Endothelial cell of umbilical vein (primary cell): ENCODE measurements around the gene ILKAP. TPM values are rescaled to one million over a fixed set of nuclear protein-coding genes. Genes with fewer than 3 reads are reported as not detected.

Experiments
- BruUV-seq: library from RNA; stranded (reverse); fragments of 400-500 nt; replicated peaks from 2 replicates; lab custom pipeline; 2021; lab: Mats Ljungman, UMichigan
- CTCF ChIA-PET: fragments of 300-600, 350-600 bp; sonication (Branson Sonifier 250); formaldehyde crosslinking; loops from one replicate; lab custom pipeline; 2021; ENCODE audit warnings: antibody characterized with exemption, inconsistent platforms; lab: Charles Lee
- POLR2A ChIA-PET: fragments of 300-600, 350-600 bp; sonication (Branson Sonifier 250); formaldehyde crosslinking; loops from one replicate; lab custom pipeline; 2021; ENCODE audit warnings: antibody characterized with exemption, inconsistent platforms; lab: Charles Lee
- DNase-seq: peaks from one replicate; pipeline ENCODE4 v3.0.0-alpha.2; 2011; ENCODE audit warnings: low read depth, low spot score
- FAIRE-seq: peaks from 2 replicates; lab custom pipeline; 2011; peaks lifted over from hg19 to GRCh38; lab: Jason Lieb, UNC
- H2AFZ ChIP-seq: 2 replicates; pipeline ENCODE4 v1.6.0; 2012; ENCODE audit warnings: low read depth, low read length, control low read depth, inconsistent platforms
- H3K27ac ChIP-seq: 2 replicates; pipeline ENCODE4 v1.5.1; 2011; ENCODE audit warnings: low read depth, mild to moderate bottlenecking, control low read depth, low read length, moderate library complexity; ENCODE audit not compliant: insufficient read depth
- H3K27me3 ChIP-seq, 2 experiments: 2 replicates each; pipeline versions ENCODE4 v1.6.0 to v1.6.1; 2011; ENCODE audit warnings: low read length in 2 of 2, mixed read lengths in 1 of 2; ENCODE audit not compliant: control insufficient read depth in 2 of 2, insufficient read depth in 2 of 2
- H3K36me3 ChIP-seq, 2 experiments: 2 replicates in 1 of 2; 3 replicates in 1 of 2; pipeline ENCODE4 v1.5.1; 2011; ENCODE audit warnings: low read length in 2 of 2, mild to moderate bottlenecking in 1 of 2, moderate library complexity in 1 of 2; ENCODE audit not compliant: control insufficient read depth in 2 of 2, insufficient read depth in 2 of 2; ENCODE audit errors: extremely low read depth in 1 of 2
- H3K4me1 ChIP-seq: 3 replicates; pipeline ENCODE4 v1.5.1; 2011; ENCODE audit warnings: mild to moderate bottlenecking, low read length; ENCODE audit not compliant: control insufficient read depth, insufficient read depth; ENCODE audit errors: extremely low read depth
- H3K4me2 ChIP-seq: 2 replicates; pipeline ENCODE4 v1.6.1; 2011; ENCODE audit warnings: low read length, control low read depth, mixed read lengths; ENCODE audit not compliant: insufficient read depth
- H3K4me3 ChIP-seq, 3 experiments: fragments of 200-600 bp in 1 of 3; sonication (generic), shearing (Covaris generic) in 1 of 3; replicated peaks in 1 of 3; 2 replicates each; pipeline ENCODE4 v1.5.1; 2011 to 2016; ENCODE audit warnings: control low read depth in 3 of 3, low read length in 3 of 3, mild to moderate bottlenecking in 2 of 3, inconsistent platforms in 1 of 3, low read depth in 1 of 3, moderate library complexity in 1 of 3; ENCODE audit not compliant: insufficient read depth in 1 of 3
- H3K79me2 ChIP-seq: 2 replicates; pipeline ENCODE4 v1.6.0; 2012; ENCODE audit warnings: low read length, inconsistent platforms; ENCODE audit not compliant: control insufficient read depth, insufficient read depth
- H3K9ac ChIP-seq: replicated peaks from 2 replicates; pipeline ENCODE3; 2011; ENCODE audit warnings: low read length, control low read depth; ENCODE audit not compliant: insufficient read depth; ENCODE audit errors: extremely low read depth
- H3K9me1 ChIP-seq: replicated peaks from 3 replicates; pipeline ENCODE4 v1.6.0; 2011; ENCODE audit warnings: mild to moderate bottlenecking, low read length; ENCODE audit not compliant: control insufficient read depth, insufficient read depth; ENCODE audit errors: extremely low read depth
- H3K9me3 ChIP-seq: replicated peaks from 2 replicates; pipeline ENCODE4 v1.5.1; 2012; ENCODE audit warnings: low read length, inconsistent platforms; ENCODE audit not compliant: control insufficient read depth, insufficient read depth
- H4K20me1 ChIP-seq: replicated peaks from 2 replicates; pipeline ENCODE3; 2011; ENCODE audit warnings: mild to moderate bottlenecking, low read length; ENCODE audit not compliant: control insufficient read depth, insufficient read depth; ENCODE audit errors: extremely low read depth
- CTCF ChIP-seq, 2 donors: IDR thresholded peaks; 1 replicate in 1 of 2; 2 replicates in 1 of 2; pipeline ENCODE4 v1.5.1; 2011; ENCODE audit warnings: low read length in 2 of 2, mild to moderate bottlenecking in 2 of 2, moderate library complexity in 2 of 2, control low read depth in 1 of 2, inconsistent platforms in 1 of 2, low read depth in 1 of 2; ENCODE audit not compliant: insufficient read depth in 1 of 2; ENCODE audit errors: extremely low read depth in 1 of 2
- EZH2 ChIP-seq: IDR thresholded peaks from 2 replicates; pipeline ENCODE4 v1.6.1; 2012; ENCODE audit warnings: borderline replicate concordance, low read depth, mild to moderate bottlenecking, moderate library complexity, low read length, inconsistent platforms; ENCODE audit not compliant: severe bottlenecking
- FOS ChIP-seq: IDR thresholded peaks from 2 replicates; pipeline ENCODE4 v1.6.1; 2011; ENCODE audit warnings: mild to moderate bottlenecking, low read length, moderate library complexity, borderline replicate concordance; ENCODE audit not compliant: insufficient read depth
- GATA2 ChIP-seq: IDR thresholded peaks from 2 replicates; pipeline ENCODE4 v1.7.0; 2011; ENCODE audit warnings: low read depth, mild to moderate bottlenecking, moderate library complexity, mixed read lengths, low read length; ENCODE audit not compliant: insufficient read length, insufficient read depth
- JUN ChIP-seq: IDR thresholded peaks from 2 replicates; pipeline ENCODE4 v1.6.1; 2011; ENCODE audit warnings: borderline replicate concordance, low read depth; ENCODE audit not compliant: insufficient read length, insufficient read depth
- MAX ChIP-seq: IDR thresholded peaks from 2 replicates; pipeline ENCODE4 v1.6.1; 2011; ENCODE audit not compliant: insufficient read depth, insufficient read length
- MYC ChIP-seq: IDR thresholded peaks from one replicate; pipeline ENCODE4 v1.6.1; 2011; ENCODE audit warnings: mild to moderate bottlenecking, low read depth, low read length
- POLR2A ChIP-seq: IDR thresholded peaks from 2 replicates; pipeline ENCODE4 v1.6.1; 2012; ENCODE audit warnings: low read depth, mild to moderate bottlenecking, control low read depth, low read length
- POLR2AphosphoS5 ChIP-seq: IDR thresholded peaks from 2 replicates; pipeline ENCODE4 v1.6.1; 2012; ENCODE audit warnings: low read depth, mild to moderate bottlenecking, control low read depth, low read length, moderate library complexity; ENCODE audit not compliant: insufficient read depth
- dilution Hi-C: fragments of 300-500 bp; cut with MboI; formaldehyde crosslinking; loops from one replicate; pipeline ENCODE4 v1.15.0; 2019; ENCODE audit warnings: low sequenced_read_pairs; ENCODE audit not compliant: extremely low pct_ligation_motif_present
- intact Hi-C: fragments of 100-400 bp; cut with micrococcal nuclease; formaldehyde crosslinking; loops from one replicate; pipeline ENCODE4 v1.10.0; 2022
- polyA plus RNA-seq, 4 experiments: library from polyadenylated mRNA; depleted of rRNA in 3 of 4; stranded (reverse) in 3 of 4; unstranded in 1 of 4; fragments of >200 nt; gene quantifications; 2 replicates each; pipeline versions ENCODE4 v1.2.1 to v1.2.3, GENCODE V29; 2011 to 2012; ENCODE audit warnings: missing spikeins in 1 of 4
- total RNA-seq: library from RNA; stranded (reverse); gene quantifications from 2 replicates; pipeline ENCODE4 v1.2.3, GENCODE V29; 2021

The ILKAP gene
- total and polyA plus RNA-seq, 2 donors (not counting 3 experiments of a cell fraction or from before 2014, with no cell fraction given): 49.2 to 49.8 TPM

- no peaks in the 10 kb centered on the region for H3K79me2 ChIP-seq
- no peak overlapping the region for H3K9ac ChIP-seq
- FAIRE-seq (no peak), DNase-seq (no peak)
- H3K4me2 ChIP-seq: no peak overlapping the region
- TF ChIP-seq EZH2 (no peak), GATA2 (no peak), JUN (no peak), POLR2AphosphoS5 (no peak), MYC (no peak), FOS (no peak), MAX (no peak), POLR2A (no peak), CTCF (IDR thresholded peaks at IDR 0.05; ENCODE audit: extremely low read depth in 1 of 2, insufficient read depth in 1 of 2, low read depth in 1 of 2, low read length in 2 of 2) (no peak)
- dilution Hi-C loops: no loop called here
- no TSS peak for BruUV-seq
- no peaks in the 10 kb centered on the region for H3K9me1 ChIP-seq
- no peak overlapping the region for H2AFZ ChIP-seq
- no peaks in the 10 kb centered on the region for H3K4me1 ChIP-seq
- POLR2A ChIA-PET: no interaction called here
- peaks cover 29 to 53% of the 10 kb centered on the region in 2 experiments for H3K36me3 ChIP-seq
- CTCF ChIA-PET: no interaction called here
- no peaks in the 10 kb centered on the region for H4K20me1 ChIP-seq
- no peak overlapping the region for H3K27ac ChIP-seq
- intact Hi-C loops: no loop called here
- no peak overlapping the region for H3K4me3 ChIP-seq
- H3K27me3 ChIP-seq: no peaks in the 10 kb centered on the region
- no peaks in the 10 kb centered on the region for H3K9me3 ChIP-seq
Observed at GRCh38 chr2:238183821-238184220, 19.7 kb downstream of the ILKAP start.
